ENCODE data around the gene FZD1. TPM values are rescaled to one million over a fixed set of nuclear protein-coding genes. Genes with fewer than 3 reads are reported as not detected.

The FZD1 gene
- total RNA-seq (2014; rRNA removed; shearing (Covaris generic)): 20.8 and 23.4 TPM in 2 replicates

- Histone ChIP-seq H3K4me3 (peak within 1 kb of the TSS; percentile 87), H3K27me3 (no peaks in the 10 kb centered on the region), H3K27ac (peak within 1 kb of the TSS; percentile 90), H3K4me1 (peaks cover 7% of the 10 kb centered on the region), H3K9me3 (replicated peaks) (no peaks in the 10 kb centered on the region), H3K36me3 (peaks cover 7% of the 10 kb centered on the region)
- peak; percentile 99 for DNase-seq
Measured at GRCh38 chr7:91264046-91264923, at the start of gene FZD1. TSS of gene FZD1 (plus strand) at chr7:91264433. CDS start at chr7:91264881, 448 bp downstream.

- H3K27me3 ChIP-seq: no peaks in the 10 kb centered on the region
- H3K36me3 ChIP-seq: no peaks in the 10 kb centered on the region
- no peaks in the 10 kb centered on the region for H3K9me3 ChIP-seq (replicated peaks)
- no peak overlapping the region for H3K4me3 ChIP-seq
- H3K27ac ChIP-seq: no peak overlapping the region
- DNase-seq: no peak
- peaks cover 15% of the 10 kb centered on the region; the same call in 1 of the 2 replicates for H3K4me1 ChIP-seq
Measured at GRCh38 chr7:91226411-91226810, 37.8 kb upstream of the FZD1 start.

DNA sequence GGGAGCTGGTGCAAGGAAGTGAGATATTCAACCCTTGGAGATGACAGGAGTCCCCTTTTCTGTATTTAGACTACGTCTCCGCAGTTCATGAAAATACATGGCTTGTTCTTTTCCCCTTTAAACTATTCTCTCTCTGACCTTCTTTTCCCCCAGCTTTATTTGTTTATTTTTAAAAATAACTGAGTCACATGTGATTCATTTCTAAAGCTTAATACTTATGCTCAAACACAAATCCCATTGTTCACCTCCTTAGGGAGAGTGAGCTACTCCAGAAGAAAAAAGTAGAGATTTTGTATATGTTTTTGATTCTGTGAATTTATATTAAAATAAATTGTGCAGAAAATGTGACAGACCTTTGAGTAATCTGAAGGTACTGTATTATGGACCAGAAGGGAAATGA lies 35.9 kb upstream of the FZD1 start:
- Histone ChIP-seq H3K4me3 (no peak overlapping the region), H3K27ac (peak overlapping the region; percentile 10; the same call in 1 of the 2 replicates), H3K27me3 (no peaks in the 10 kb centered on the region), H3K4me1 (peaks cover 15% of the 10 kb centered on the region; the same call in 1 of the 2 replicates), H3K36me3 (no peaks in the 10 kb centered on the region), H3K9me3 (replicated peaks) (no peaks in the 10 kb centered on the region)
- DNase-seq: no peak

DNA sequence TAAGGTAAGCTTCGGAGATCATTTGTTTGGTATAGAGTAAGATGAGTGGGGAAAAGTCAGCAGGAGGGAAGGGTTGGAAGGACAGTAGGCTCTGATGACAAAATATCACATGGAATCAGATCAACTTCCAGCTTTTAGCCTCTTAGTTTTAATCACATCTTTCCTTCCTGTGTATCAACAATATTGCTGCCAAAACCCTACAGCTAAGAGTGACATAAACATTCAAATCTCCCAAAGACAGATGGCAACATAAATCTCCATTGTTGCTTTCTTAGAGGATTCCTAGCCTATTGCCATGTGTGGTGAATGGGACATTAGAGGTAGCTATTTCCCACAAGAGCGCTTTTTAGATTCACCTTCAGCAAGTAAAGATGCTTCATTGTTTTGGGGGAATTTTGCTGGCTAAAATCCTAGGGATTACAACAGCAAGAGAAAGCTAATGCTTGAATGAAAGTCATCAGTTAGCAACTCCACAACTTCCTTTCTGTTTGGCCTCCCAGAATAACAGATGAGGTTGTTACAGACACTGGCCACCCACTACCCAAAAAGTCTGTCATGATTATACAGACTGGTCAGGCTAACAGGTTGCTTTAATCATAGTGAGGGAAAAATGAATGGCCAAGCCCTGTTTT lies 35.2 kb upstream of the FZD1 start:
- Histone ChIP-seq H3K4me1 (peaks cover 15% of the 10 kb centered on the region; the same call in 1 of the 2 replicates), H3K27ac (peak overlapping the region; percentile 10; the same call in 1 of the 2 replicates), H3K36me3 (no peaks in the 10 kb centered on the region), H3K4me3 (no peak overlapping the region), H3K27me3 (no peaks in the 10 kb centered on the region), H3K9me3 (replicated peaks) (no peaks in the 10 kb centered on the region)
- DNase-seq: peak in 1 of 2 experiments; percentile 41

GRCh38 chr7:91230100-91230499 lies 34.1 kb upstream of the FZD1 start:
- no peak for DNase-seq
- no peaks in the 10 kb centered on the region for H3K36me3 ChIP-seq

DNA sequence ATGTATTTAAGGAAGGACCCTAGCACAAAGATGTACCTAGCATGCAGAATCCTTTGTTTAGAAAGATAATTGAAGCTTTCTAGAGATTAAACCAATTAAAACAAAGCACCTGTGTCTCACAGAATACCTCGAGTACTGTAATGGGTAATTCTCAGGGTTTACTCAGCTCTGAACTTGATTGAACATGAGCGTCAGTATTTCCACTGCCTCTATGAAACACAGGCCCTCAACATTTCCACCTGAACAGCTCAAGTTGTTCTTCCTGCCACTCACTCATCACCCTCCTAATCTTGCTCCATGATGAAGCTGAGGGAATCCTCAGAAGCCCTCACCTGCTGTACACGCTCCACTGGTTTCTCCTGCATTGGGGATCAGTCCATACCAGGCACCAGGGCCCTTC lies 33.7 kb upstream of the FZD1 start:
- no peaks in the 10 kb centered on the region for H3K27me3 ChIP-seq
- H3K4me3 ChIP-seq: no peak overlapping the region
- no peak for DNase-seq
- peaks cover 15% of the 10 kb centered on the region; the same call in 1 of the 2 replicates for H3K4me1 ChIP-seq
- no peaks in the 10 kb centered on the region for H3K9me3 ChIP-seq (replicated peaks)
- H3K27ac ChIP-seq: no peak overlapping the region
- H3K36me3 ChIP-seq: no peaks in the 10 kb centered on the region

More at GRCh38 chr7:91230100-91230499, 34.1 kb upstream of the FZD1 start:
- Histone ChIP-seq H3K4me1 (peaks cover 15% of the 10 kb centered on the region; the same call in 1 of the 2 replicates), H3K27me3 (no peaks in the 10 kb centered on the region), H3K9me3 (replicated peaks) (no peaks in the 10 kb centered on the region), H3K4me3 (no peak overlapping the region), H3K27ac (no peak overlapping the region)

- H3K9me3 ChIP-seq (replicated peaks): no peaks in the 10 kb centered on the region
- peaks cover 12% of the 10 kb centered on the region; the same call in 1 of the 2 replicates for H3K4me1 ChIP-seq
- no peaks in the 10 kb centered on the region for H3K36me3 ChIP-seq
- no peak overlapping the region for H3K27ac ChIP-seq
- no peaks in the 10 kb centered on the region for H3K27me3 ChIP-seq
- no peak for DNase-seq
- no peak overlapping the region for H3K4me3 ChIP-seq
Measured at GRCh38 chr7:91233212-91233611, 31.0 kb upstream of the FZD1 start.

- Histone ChIP-seq H3K9me3 (replicated peaks) (no peaks in the 10 kb centered on the region), H3K4me3 (no peak overlapping the region), H3K27ac (no peak overlapping the region), H3K4me1 (peaks cover 11% of the 10 kb centered on the region), H3K36me3 (no peaks in the 10 kb centered on the region), H3K27me3 (no peaks in the 10 kb centered on the region)
- DNase-seq: no peak
Measured at GRCh38 chr7:91235211-91235832, 28.9 kb upstream of the FZD1 start.

- no peaks in the 10 kb centered on the region for H3K36me3 ChIP-seq
- peaks cover 11% of the 10 kb centered on the region for H3K4me1 ChIP-seq
- DNase-seq: peak; percentile 50 to 64
- no peaks in the 10 kb centered on the region for H3K27me3 ChIP-seq
- no peak overlapping the region for H3K4me3 ChIP-seq
- H3K9me3 ChIP-seq (replicated peaks): no peaks in the 10 kb centered on the region
- H3K27ac ChIP-seq: peak overlapping the region; percentile 39; the same call in 1 of the 2 replicates
Measured at GRCh38 chr7:91239171-91239604, 25.0 kb upstream of the FZD1 start.

DNA sequence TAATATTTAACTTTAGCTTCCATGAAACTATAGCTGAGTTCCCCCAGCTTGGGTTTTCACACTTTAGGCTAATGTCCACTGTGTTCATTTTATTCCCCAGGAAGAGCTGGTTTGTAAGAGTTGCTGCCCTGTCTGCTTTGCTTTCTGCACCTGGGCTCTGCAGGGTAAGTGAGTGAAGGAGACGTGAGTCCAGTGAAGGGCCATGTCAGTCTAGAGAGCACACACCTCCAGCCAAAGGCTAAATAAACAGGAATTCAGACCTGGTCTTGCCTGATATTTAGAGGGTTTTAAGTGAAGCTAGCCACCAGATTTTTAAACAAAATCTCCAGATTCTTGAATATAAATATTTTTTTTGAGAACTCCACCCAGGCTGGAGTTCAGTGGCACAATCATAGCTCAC lies 24.5 kb upstream of the FZD1 start:
- Histone ChIP-seq H3K27ac (peak overlapping the region; percentile 39; the same call in 1 of the 2 replicates), H3K9me3 (replicated peaks) (no peaks in the 10 kb centered on the region), H3K27me3 (no peaks in the 10 kb centered on the region), H3K4me1 (peaks cover 11% of the 10 kb centered on the region), H3K4me3 (no peak overlapping the region), H3K36me3 (no peaks in the 10 kb centered on the region)
- no peak for DNase-seq

- Histone ChIP-seq H3K27ac (no peak overlapping the region), H3K9me3 (replicated peaks) (no peaks in the 10 kb centered on the region), H3K4me1 (peaks cover 11% of the 10 kb centered on the region), H3K4me3 (no peak overlapping the region), H3K36me3 (no peaks in the 10 kb centered on the region), H3K27me3 (no peaks in the 10 kb centered on the region)
- no peak for DNase-seq
Measured at GRCh38 chr7:91240376-91240941, 23.8 kb upstream of the FZD1 start.

GRCh38 chr7:91242097-91242844 lies 22.0 kb upstream of the FZD1 start:
- Histone ChIP-seq H3K4me3 (no peak overlapping the region), H3K27me3 (no peaks in the 10 kb centered on the region), H3K9me3 (replicated peaks) (no peaks in the 10 kb centered on the region), H3K4me1 (peaks cover 11% of the 10 kb centered on the region), H3K27ac (no peak overlapping the region), H3K36me3 (no peaks in the 10 kb centered on the region)
- no peak for DNase-seq

DNA sequence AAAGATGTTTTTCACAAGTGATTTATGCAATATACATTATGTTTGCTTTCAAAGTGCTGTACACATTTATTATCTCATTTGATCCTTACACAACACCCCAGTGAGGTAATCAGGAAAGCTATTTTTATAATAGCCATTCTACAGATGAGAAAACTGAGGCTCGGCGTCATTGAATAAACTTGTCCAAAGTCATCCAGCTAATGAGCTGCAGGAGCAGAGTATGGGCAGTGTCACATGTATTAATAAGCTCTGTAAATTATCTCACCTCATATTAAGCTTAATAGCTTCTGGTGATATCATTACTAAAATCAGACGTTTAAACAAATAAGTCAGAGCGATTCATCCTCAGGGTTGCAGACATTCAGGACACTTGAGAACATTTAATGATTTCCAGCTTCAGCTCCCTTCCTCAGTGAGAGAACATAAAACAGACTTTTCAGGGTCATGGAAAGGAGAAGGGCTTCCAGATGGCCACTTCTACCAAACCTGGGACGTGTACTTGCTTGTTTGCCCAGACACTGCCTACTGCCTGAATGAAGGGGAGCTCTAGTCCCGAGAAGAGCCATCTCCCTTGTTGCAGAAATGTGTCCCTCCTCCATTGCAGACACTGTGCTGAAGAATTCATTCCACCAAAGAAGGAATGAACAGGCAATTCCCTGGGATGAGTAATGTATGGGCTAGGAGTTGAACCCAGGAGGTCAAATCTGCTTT lies 20.5 kb upstream of the FZD1 start:
- H3K36me3 ChIP-seq: no peaks in the 10 kb centered on the region
- H3K4me1 ChIP-seq: peaks cover 10% of the 10 kb centered on the region
- no peak overlapping the region for H3K4me3 ChIP-seq
- no peak for DNase-seq
- no peaks in the 10 kb centered on the region for H3K9me3 ChIP-seq (replicated peaks)
- H3K27ac ChIP-seq: no peak overlapping the region
- no peaks in the 10 kb centered on the region for H3K27me3 ChIP-seq
